GM12873 (cell line): ENCODE results near the gene MICOS13.

ENCODE experiments used
- TF ChIP-seq, protein P1 (sequence below): IDR thresholded peaks from 2 replicates; pipeline ENCODE4 v1.5.1; 2012; ENCODE audit warnings: low read depth, mild to moderate bottlenecking, moderate library complexity, low read length, control low read depth; ENCODE audit not compliant: insufficient read depth; ENCODE audit errors: missing control alignments

Gene MICOS13

DNA sequence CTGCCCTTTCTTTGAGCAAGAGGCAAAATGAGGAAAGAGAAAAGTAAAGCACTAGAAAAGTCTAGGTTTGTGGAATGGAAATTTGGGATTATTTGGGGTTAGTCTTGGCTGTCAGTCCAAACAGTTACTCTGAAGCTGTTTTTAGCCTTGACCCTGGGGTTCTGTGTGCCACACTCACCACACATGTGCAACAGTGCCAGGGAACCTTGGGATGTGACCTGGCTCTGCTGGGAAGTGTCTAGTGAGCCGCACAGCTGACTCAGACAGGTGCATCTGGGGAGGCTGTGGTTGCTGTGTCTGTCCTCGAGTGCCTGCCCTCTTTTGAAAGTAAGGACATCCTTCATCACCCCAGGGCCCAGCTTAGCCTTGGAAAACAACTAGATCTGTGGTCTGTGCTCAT, 15.8 kb downstream of the MICOS13 start:
- TF ChIP-seq, protein P1, sequence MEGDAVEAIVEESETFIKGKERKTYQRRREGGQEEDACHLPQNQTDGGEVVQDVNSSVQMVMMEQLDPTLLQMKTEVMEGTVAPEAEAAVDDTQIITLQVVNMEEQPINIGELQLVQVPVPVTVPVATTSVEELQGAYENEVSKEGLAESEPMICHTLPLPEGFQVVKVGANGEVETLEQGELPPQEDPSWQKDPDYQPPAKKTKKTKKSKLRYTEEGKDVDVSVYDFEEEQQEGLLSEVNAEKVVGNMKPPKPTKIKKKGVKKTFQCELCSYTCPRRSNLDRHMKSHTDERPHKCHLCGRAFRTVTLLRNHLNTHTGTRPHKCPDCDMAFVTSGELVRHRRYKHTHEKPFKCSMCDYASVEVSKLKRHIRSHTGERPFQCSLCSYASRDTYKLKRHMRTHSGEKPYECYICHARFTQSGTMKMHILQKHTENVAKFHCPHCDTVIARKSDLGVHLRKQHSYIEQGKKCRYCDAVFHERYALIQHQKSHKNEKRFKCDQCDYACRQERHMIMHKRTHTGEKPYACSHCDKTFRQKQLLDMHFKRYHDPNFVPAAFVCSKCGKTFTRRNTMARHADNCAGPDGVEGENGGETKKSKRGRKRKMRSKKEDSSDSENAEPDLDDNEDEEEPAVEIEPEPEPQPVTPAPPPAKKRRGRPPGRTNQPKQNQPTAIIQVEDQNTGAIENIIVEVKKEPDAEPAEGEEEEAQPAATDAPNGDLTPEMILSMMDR = no peak

DNA sequence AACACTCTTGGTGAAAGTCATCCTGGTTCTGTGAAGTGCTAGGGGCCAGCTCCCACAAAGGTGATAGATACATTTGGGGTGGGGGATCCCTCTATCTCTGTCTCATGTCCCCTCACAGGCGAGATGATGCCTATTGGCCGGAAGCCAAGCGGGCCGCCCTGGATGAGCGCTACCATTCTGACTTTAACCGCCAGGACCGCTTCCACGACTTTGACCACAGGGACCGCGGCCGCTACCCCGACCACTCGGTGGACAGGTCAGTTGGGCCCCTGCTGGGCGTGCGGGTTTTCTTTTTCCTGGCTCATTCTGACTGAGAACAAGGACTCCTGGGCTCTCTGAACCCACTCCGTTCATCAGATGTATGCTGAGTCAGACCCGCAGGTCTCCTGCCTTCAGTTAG, 16.4 kb downstream of the MICOS13 start:
- TF ChIP-seq, protein P1 = no peak

GRCh38 chr19:5661483-5661882, 18.8 kb downstream of the MICOS13 start:
- TF ChIP-seq, protein P1 = no peak

DNA sequence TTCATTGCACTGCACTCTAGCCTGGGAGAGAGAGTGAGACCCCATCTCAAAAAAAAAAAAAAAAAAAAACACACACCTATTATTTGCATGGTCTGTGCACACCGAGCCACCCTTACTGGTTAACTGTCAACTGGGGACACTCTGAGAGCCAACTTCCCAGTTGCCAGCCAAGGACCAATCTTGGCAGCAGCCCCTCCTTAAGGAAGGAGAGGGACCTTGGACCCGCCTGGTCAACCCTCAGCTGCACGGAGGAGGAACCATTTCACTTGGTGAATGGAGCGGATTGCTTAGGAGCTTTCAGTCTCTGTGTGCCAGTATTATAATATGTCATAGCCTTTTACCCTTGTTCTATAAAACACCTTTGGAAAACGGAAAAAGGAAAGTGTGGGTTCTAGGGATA, 24.9 kb downstream of the MICOS13 start:
- TF ChIP-seq, protein P1 = no peak

- TF ChIP-seq, protein P1 = no peak
Measured at GRCh38 chr19:5654931-5655330, 25.4 kb downstream of the MICOS13 start.

DNA sequence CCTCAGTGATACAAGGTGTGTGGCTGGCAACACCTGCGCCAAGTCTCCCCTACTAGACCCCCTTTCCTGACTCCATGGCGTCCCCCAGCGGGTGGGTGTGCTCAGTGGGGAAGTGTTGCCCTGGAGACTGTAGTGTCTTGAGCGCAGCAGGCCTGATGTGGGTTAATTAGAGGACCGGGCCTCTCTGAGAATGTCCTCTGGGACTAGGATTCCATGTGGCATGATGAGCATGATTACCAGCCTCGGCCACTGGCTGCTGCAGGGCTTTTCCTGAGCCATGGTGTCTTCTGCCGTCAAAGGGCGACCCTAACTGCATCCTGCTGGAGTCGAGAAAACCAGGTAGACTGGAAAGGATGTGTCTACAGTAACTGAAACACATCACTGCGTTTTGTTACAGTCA, 28.1 kb downstream of the MICOS13 start:
- TF ChIP-seq, protein P1 = no peak

- TF ChIP-seq, protein P1 = peak; percentile 27
Measured at GRCh38 chr19:5651361-5651760, 29.0 kb downstream of the MICOS13 start.
